ENCODE results near the gene PSPH. TPM values are rescaled to one million over a fixed set of nuclear protein-coding genes. Genes with fewer than 3 reads are reported as not detected.

PSPH gene
- total RNA-seq, 1 donor from 2014 or later = 29.8 TPM

Other genes with a start within 250 kb of the PSPH start
- not detected in 2 replicates for gene SEPTIN14, start 188.7 kb downstream of the PSPH start, total RNA-seq
- gene ZNF713, start 164.0 kb downstream of the PSPH start, total RNA-seq = 2.0 and 2.8 TPM in 2 replicates
- 17.9 and 23.2 TPM in 2 replicates for gene MRPS17, start 99.6 kb downstream of the PSPH start, total RNA-seq
- 33.5 and 33.6 TPM in 2 replicates for gene NIPSNAP2, start 86.9 kb downstream of the PSPH start, total RNA-seq
- 159 and 184 TPM in 2 replicates for gene CCT6A, start 321 bp upstream of the PSPH start, total RNA-seq
- gene SUMF2, start 12.8 kb upstream of the PSPH start, total RNA-seq = 154 and 232 TPM in 2 replicates
- gene PHKG1, start 41.5 kb upstream of the PSPH start, total RNA-seq = 0.20 and 0.22 TPM in 2 replicates
- 282 and 284 TPM in 2 replicates for gene CHCHD2, start 55.0 kb upstream of the PSPH start, total RNA-seq
- gene NUPR2, start 65.0 kb upstream of the PSPH start, total RNA-seq = not detected in 2 replicates